PFSK-1 (cell line): ENCODE data around the gene LBHD1.

Experiments used
- FOXP2 ChIP-seq: optimal IDR thresholded peaks from 2 replicates; pipeline ENCODE3; 2011; ENCODE audit warnings: borderline replicate concordance, control low read depth, inconsistent platforms; ENCODE audit not compliant: insufficient read depth; ENCODE audit errors: extremely low read length, extremely low read depth
- POLR2AphosphoS5 ChIP-seq: IDR thresholded peaks from 2 replicates; pipeline ENCODE4 v1.6.1; 2012; ENCODE audit warnings: low read depth, mild to moderate bottlenecking, control low read depth, low read length, moderate library complexity
- SIN3A ChIP-seq: IDR thresholded peaks from 2 replicates; pipeline ENCODE4 v1.6.1; 2012; ENCODE audit warnings: mild to moderate bottlenecking, low read length, moderate library complexity, borderline replicate concordance; ENCODE audit not compliant: insufficient read depth
- TAF1 ChIP-seq: IDR thresholded peaks from 2 replicates; pipeline ENCODE4 v1.6.1; 2012; ENCODE audit warnings: low read length, control low read depth, borderline replicate concordance; ENCODE audit not compliant: insufficient read depth
- TF ChIP-seq, protein P1 (sequence below), 2 experiments: IDR thresholded peaks; 2 replicates each; pipeline versions ENCODE4 v1.6.1 to v1.8.0; 2011 to 2012; ENCODE audit warnings: low read depth in 2 of 2, low read length in 2 of 2, control low read depth in 1 of 2, inconsistent platforms in 1 of 2, mild to moderate bottlenecking in 1 of 2, moderate library complexity in 1 of 2; ENCODE audit not compliant: insufficient read depth in 1 of 2

LBHD1 gene

GRCh38 chr11:62709247-62710000 is 37.4 kb upstream of the LBHD1 start:
- TF ChIP-seq POLR2AphosphoS5: peak; percentile 73
- peak; percentile 27 for TF ChIP-seq FOXP2
- TF ChIP-seq, protein P1, sequence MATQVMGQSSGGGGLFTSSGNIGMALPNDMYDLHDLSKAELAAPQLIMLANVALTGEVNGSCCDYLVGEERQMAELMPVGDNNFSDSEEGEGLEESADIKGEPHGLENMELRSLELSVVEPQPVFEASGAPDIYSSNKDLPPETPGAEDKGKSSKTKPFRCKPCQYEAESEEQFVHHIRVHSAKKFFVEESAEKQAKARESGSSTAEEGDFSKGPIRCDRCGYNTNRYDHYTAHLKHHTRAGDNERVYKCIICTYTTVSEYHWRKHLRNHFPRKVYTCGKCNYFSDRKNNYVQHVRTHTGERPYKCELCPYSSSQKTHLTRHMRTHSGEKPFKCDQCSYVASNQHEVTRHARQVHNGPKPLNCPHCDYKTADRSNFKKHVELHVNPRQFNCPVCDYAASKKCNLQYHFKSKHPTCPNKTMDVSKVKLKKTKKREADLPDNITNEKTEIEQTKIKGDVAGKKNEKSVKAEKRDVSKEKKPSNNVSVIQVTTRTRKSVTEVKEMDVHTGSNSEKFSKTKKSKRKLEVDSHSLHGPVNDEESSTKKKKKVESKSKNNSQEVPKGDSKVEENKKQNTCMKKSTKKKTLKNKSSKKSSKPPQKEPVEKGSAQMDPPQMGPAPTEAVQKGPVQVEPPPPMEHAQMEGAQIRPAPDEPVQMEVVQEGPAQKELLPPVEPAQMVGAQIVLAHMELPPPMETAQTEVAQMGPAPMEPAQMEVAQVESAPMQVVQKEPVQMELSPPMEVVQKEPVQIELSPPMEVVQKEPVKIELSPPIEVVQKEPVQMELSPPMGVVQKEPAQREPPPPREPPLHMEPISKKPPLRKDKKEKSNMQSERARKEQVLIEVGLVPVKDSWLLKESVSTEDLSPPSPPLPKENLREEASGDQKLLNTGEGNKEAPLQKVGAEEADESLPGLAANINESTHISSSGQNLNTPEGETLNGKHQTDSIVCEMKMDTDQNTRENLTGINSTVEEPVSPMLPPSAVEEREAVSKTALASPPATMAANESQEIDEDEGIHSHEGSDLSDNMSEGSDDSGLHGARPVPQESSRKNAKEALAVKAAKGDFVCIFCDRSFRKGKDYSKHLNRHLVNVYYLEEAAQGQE (IDR thresholded peaks at IDR 0.05; ENCODE audit: insufficient read depth in 1 of 2, low read depth in 2 of 2, low read length in 2 of 2): no peak
- no peak for TF ChIP-seq SIN3A
- TF ChIP-seq TAF1: peak; percentile 50; the same call in 1 of the 2 replicates

GRCh38 chr11:62708793-62709192 is 36.7 kb upstream of the LBHD1 start:
- TF ChIP-seq TAF1 (no peak), POLR2AphosphoS5 (no peak; the same call in 1 of the 2 replicates), FOXP2 (no peak), SIN3A (no peak)
- TF ChIP-seq, protein P1 (IDR thresholded peaks at IDR 0.05; ENCODE audit: insufficient read depth in 1 of 2, low read depth in 2 of 2, low read length in 2 of 2): no peak

GRCh38 chr11:62708392-62708791 is 36.3 kb upstream of the LBHD1 start:
- TF ChIP-seq, protein P1 (IDR thresholded peaks at IDR 0.05; ENCODE audit: insufficient read depth in 1 of 2, low read depth in 2 of 2, low read length in 2 of 2): no peak
- TF ChIP-seq SIN3A: no peak
- no peak for TF ChIP-seq TAF1
- TF ChIP-seq FOXP2: no peak
- TF ChIP-seq POLR2AphosphoS5: no peak; the same call in none of the 2 replicates

DNA sequence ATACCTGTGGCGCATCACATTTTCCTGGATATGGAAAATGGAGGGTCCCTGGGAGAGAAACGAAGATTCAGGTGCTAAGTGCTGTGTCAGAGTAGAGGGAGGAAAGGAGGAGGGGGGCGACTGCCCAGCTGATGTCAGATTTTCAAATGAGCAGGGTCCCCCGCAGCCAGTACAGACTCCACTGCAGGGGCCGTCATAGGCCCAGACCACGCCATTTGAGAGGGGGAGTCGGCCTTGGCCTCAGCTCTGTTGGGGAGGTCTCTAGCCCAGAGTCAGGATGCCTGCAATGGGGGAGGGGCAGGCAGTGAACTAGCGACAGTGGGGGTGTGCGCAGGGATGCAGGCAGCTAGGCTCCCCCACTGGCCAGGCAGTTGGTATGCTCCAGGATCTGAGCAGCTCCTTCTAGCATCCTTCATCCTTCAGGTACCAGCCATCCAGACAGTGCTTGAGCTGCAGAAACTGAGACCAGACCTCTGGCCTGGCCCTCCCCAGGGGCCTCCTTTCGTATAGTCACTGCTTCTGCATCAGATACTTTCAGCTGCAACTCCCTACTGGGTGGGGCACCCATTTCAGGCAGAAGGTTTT is 35.3 kb upstream of the LBHD1 start, which contains the start of the genes BSCL2 and GNG3:
BSCL2 (minus strand) TSS at position 148 of the 585 bp plus-strand sequence. CDS start 229 bp downstream, outside the sequence.
GNG3 (plus strand) TSS at position 400 of the 585 bp plus-strand sequence. CDS start 620 bp downstream, outside the sequence.
- TF ChIP-seq TAF1 (no peak), POLR2AphosphoS5 (no peak), FOXP2 (no peak), SIN3A (no peak)
- TF ChIP-seq, protein P1 (IDR thresholded peaks at IDR 0.05; ENCODE audit: insufficient read depth in 1 of 2, low read depth in 2 of 2, low read length in 2 of 2): no peak
